Mesenchymal stem cell (in vitro differentiated cells and primary cell): ENCODE results near the gene MTFMT.

Experiments
- DNase-seq: peaks from one replicate; pipeline ENCODE4 v3.0.0-alpha.2; 2013
- H2AFZ ChIP-seq: one replicate; pipeline ENCODE4 v1.6.1; 2013; ENCODE audit warnings: low read depth, mild to moderate bottlenecking, control low read depth, inconsistent platforms, low read length, moderate library complexity
- H2AK5ac ChIP-seq: 2 replicates; pipeline ENCODE4 v1.6.1; 2013; ENCODE audit warnings: low read length, moderate library complexity, mild to moderate bottlenecking, inconsistent platforms; ENCODE audit not compliant: severe bottlenecking
- H2BK120ac ChIP-seq: one replicate; pipeline ENCODE4 v1.6.1; 2013; ENCODE audit warnings: low read depth, mild to moderate bottlenecking, inconsistent platforms, low read length, moderate library complexity
- H2BK12ac ChIP-seq, 2 experiments: one replicate each; pipeline ENCODE4 v1.6.1; 2013; ENCODE audit warnings: inconsistent platforms in 2 of 2, low read length in 2 of 2, mild to moderate bottlenecking in 2 of 2, moderate library complexity in 2 of 2, control low read depth in 1 of 2
- H2BK15ac ChIP-seq: one replicate; pipeline ENCODE4 v1.6.1; 2013; ENCODE audit warnings: mild to moderate bottlenecking, low read depth, inconsistent platforms; ENCODE audit not compliant: poor library complexity, severe bottlenecking
- H2BK5ac ChIP-seq: 2 replicates; pipeline ENCODE4 v1.6.1; 2013; ENCODE audit warnings: low read depth, mild to moderate bottlenecking, low read length, control low read depth, inconsistent platforms; ENCODE audit not compliant: poor library complexity, severe bottlenecking
- H3K14ac ChIP-seq, 2 experiments: one replicate each; pipeline ENCODE4 v1.6.1; 2013; ENCODE audit warnings: inconsistent platforms in 2 of 2, low read length in 2 of 2, control low read depth in 1 of 2, mild to moderate bottlenecking in 1 of 2, moderate library complexity in 1 of 2
- H3K18ac ChIP-seq, 2 experiments: one replicate each; pipeline ENCODE4 v1.6.1; 2013; ENCODE audit warnings: inconsistent platforms in 2 of 2, low read length in 2 of 2, control low read depth in 1 of 2, low read depth in 1 of 2, mild to moderate bottlenecking in 1 of 2
- H3K23ac ChIP-seq, 2 experiments: one replicate each; pipeline ENCODE4 v1.6.1; 2013; ENCODE audit warnings: inconsistent platforms in 2 of 2, low read length in 2 of 2, mild to moderate bottlenecking in 2 of 2, moderate library complexity in 2 of 2, control low read depth in 1 of 2
- H3K27ac ChIP-seq: 2 replicates; pipeline ENCODE4 v1.5.1; 2013; ENCODE audit warnings: mild to moderate bottlenecking, moderate library complexity, low read length, control low read depth, inconsistent platforms; ENCODE audit not compliant: poor library complexity, severe bottlenecking
- H3K27me3 ChIP-seq, 2 experiments: 2 replicates each; pipeline versions ENCODE4 v1.6.1 to v1.7.0; 2013; ENCODE audit warnings: low read length in 2 of 2, mild to moderate bottlenecking in 2 of 2, moderate library complexity in 2 of 2, control low read depth in 1 of 2, inconsistent platforms in 1 of 2; ENCODE audit not compliant: control insufficient read depth in 1 of 2, insufficient read depth in 1 of 2
- H3K36me3 ChIP-seq, 2 experiments: 2 replicates each; pipeline versions ENCODE4 v1.6.1 to v1.7.0; 2013; ENCODE audit warnings: low read length in 2 of 2, control low read depth in 1 of 2, inconsistent platforms in 1 of 2, low read depth in 1 of 2, mild to moderate bottlenecking in 1 of 2; ENCODE audit not compliant: insufficient read depth in 2 of 2, control insufficient read depth in 1 of 2
- H3K4ac ChIP-seq, 2 experiments: one replicate each; pipeline ENCODE4 v1.6.1; 2013; ENCODE audit warnings: inconsistent platforms in 2 of 2, low read length in 2 of 2, mild to moderate bottlenecking in 2 of 2, moderate library complexity in 2 of 2, control low read depth in 1 of 2, low read depth in 1 of 2
- H3K4me1 ChIP-seq: 2 replicates; pipeline ENCODE4 v1.6.1; 2013; ENCODE audit warnings: low read depth, low read length, control low read depth; ENCODE audit not compliant: control insufficient read depth, insufficient read depth
- H3K4me2 ChIP-seq: 2 replicates; pipeline ENCODE4 v1.6.1; 2013; ENCODE audit warnings: low read length, mild to moderate bottlenecking, inconsistent platforms; ENCODE audit not compliant: poor library complexity, severe bottlenecking
- H3K4me3 ChIP-seq, 2 experiments: 2 replicates each; pipeline versions ENCODE4 v1.5.1 to v1.7.0; 2013; ENCODE audit warnings: low read length in 2 of 2, mild to moderate bottlenecking in 2 of 2, control low read depth in 1 of 2, low read depth in 1 of 2; ENCODE audit not compliant: insufficient read depth in 1 of 2
- H3K79me1 ChIP-seq: replicated peaks from 2 replicates; pipeline ENCODE4 v1.6.1; 2013; ENCODE audit warnings: mild to moderate bottlenecking, control low read depth, low read length, inconsistent platforms; ENCODE audit not compliant: poor library complexity, severe bottlenecking
- H3K9ac ChIP-seq: 2 replicates; pipeline ENCODE4 v1.7.0; 2013; ENCODE audit warnings: mild to moderate bottlenecking, low read length, moderate library complexity
- H3K9me3 ChIP-seq: 2 replicates; pipeline ENCODE4 v1.7.0; 2013; ENCODE audit warnings: mild to moderate bottlenecking, low read length; ENCODE audit not compliant: control insufficient read depth
- H4K8ac ChIP-seq: one replicate; pipeline ENCODE4 v1.6.1; 2013; ENCODE audit warnings: inconsistent platforms, mild to moderate bottlenecking, low read length, moderate library complexity
- H4K91ac ChIP-seq: one replicate; pipeline ENCODE4 v1.6.1; 2013; ENCODE audit warnings: mild to moderate bottlenecking, low read length, inconsistent platforms
- WGBS: methylation state at CpG from one replicate; pipeline ENCODE4 v1.1.7; 2013; ENCODE audit warnings: mixed read lengths; 5-methylcytosine and 5-hydroxymethylcytosine counted together

The MTFMT gene

GRCh38 chr15:65072027-65072426, 42.6 kb upstream of the MTFMT start:
- Histone ChIP-seq H2BK12ac (peak overlapping the region; percentile 86 to 98), H3K36me3 (no peaks in the 10 kb centered on the region), H3K27me3 (peaks cover 12 to 53% of the 10 kb centered on the region in 2 experiments), H4K8ac (no peak overlapping the region), H3K4me2 (no peak overlapping the region), H3K4me1 (peaks cover 12% of the 10 kb centered on the region), H3K27ac (no peak overlapping the region), H3K18ac (peak overlapping the region; percentile 12 to 89), H2BK120ac (no peak overlapping the region), H3K23ac (no peak overlapping the region), H4K91ac (peak overlapping the region; percentile 79), H2BK5ac (no peak overlapping the region), H3K4ac (peak overlapping the region in 1 of 2 experiments; percentile 47), H2AK5ac (no peak overlapping the region), H3K9ac (no peak overlapping the region), H3K4me3 (no peak overlapping the region), H3K79me1 (no peaks in the 10 kb centered on the region), H2AFZ (no peak overlapping the region), H3K14ac (peak overlapping the region in 1 of 2 experiments; percentile 69), H2BK15ac (no peak overlapping the region), H3K9me3 (no peaks in the 10 kb centered on the region)
- 88% methylated on average over 1 of the region's 1 CpG for WGBS
- no peak for DNase-seq

GRCh38 chr15:65071381-65071811, 42.0 kb upstream of the MTFMT start:
- Histone ChIP-seq H2BK5ac (no peak overlapping the region), H3K4ac (peak overlapping the region in 1 of 2 experiments; percentile 75), H3K9me3 (no peaks in the 10 kb centered on the region), H3K14ac (peak overlapping the region in 1 of 2 experiments; percentile 56), H2BK12ac (peak overlapping the region; percentile 86 to 98), H3K27ac (no peak overlapping the region), H2BK120ac (peak overlapping the region; percentile 69), H3K4me3 (no peak overlapping the region), H3K4me1 (peaks cover 10% of the 10 kb centered on the region), H3K4me2 (no peak overlapping the region), H4K8ac (peak overlapping the region; percentile 81), H2AFZ (no peak overlapping the region), H3K27me3 (peaks cover 12 to 59% of the 10 kb centered on the region in 2 experiments), H3K79me1 (no peaks in the 10 kb centered on the region), H3K36me3 (no peaks in the 10 kb centered on the region), H3K18ac (peak overlapping the region; percentile 89 to 93), H3K9ac (no peak overlapping the region), H2AK5ac (no peak overlapping the region), H2BK15ac (peak overlapping the region; percentile 52), H4K91ac (peak overlapping the region; percentile 79), H3K23ac (peak overlapping the region in 1 of 2 experiments; percentile 19)
- 46% methylated on average over 5 of the region's 5 CpGs for WGBS
- DNase-seq, result no peak

- WGBS, result 91% methylated on average over 5 of the region's 5 CpGs
- peaks cover 25 to 71% of the 10 kb centered on the region in 2 experiments for H3K27me3 ChIP-seq
- no peaks in the 10 kb centered on the region for H3K9me3 ChIP-seq
- peaks cover 10% of the 10 kb centered on the region for H3K4me1 ChIP-seq
- H2BK15ac ChIP-seq, result no peak overlapping the region
- no peak overlapping the region for H3K23ac ChIP-seq
- H3K27ac ChIP-seq, result no peak overlapping the region
- no peak overlapping the region for H2BK5ac ChIP-seq
- no peak overlapping the region for H3K9ac ChIP-seq
- H2AK5ac ChIP-seq, result no peak overlapping the region
- no peak overlapping the region for H3K4me3 ChIP-seq
- no peaks in the 10 kb centered on the region for H3K79me1 ChIP-seq
- peak overlapping the region; percentile 45 to 49 for H2BK12ac ChIP-seq
- peak overlapping the region in 1 of 2 experiments; percentile 81 for H3K4ac ChIP-seq
- no peaks in the 10 kb centered on the region for H3K36me3 ChIP-seq
- H3K18ac ChIP-seq, result peak overlapping the region; percentile 52 to 81
- no peak overlapping the region for H3K14ac ChIP-seq
- no peak overlapping the region for H4K91ac ChIP-seq
- no peak for DNase-seq
- peak overlapping the region; percentile 1 for H4K8ac ChIP-seq
- H3K4me2 ChIP-seq, result no peak overlapping the region
- H2BK120ac ChIP-seq, result peak overlapping the region; percentile 93
- H2AFZ ChIP-seq, result no peak overlapping the region
Observed at GRCh38 chr15:65069779-65070546, 40.5 kb upstream of the MTFMT start.

- no peaks in the 10 kb centered on the region for H3K36me3 ChIP-seq
- H3K4me2 ChIP-seq, result no peak overlapping the region
- H2BK12ac ChIP-seq, result no peak overlapping the region
- no peak overlapping the region for H2BK15ac ChIP-seq
- H3K79me1 ChIP-seq, result no peaks in the 10 kb centered on the region
- H2BK5ac ChIP-seq, result no peak overlapping the region
- H2AFZ ChIP-seq, result no peak overlapping the region
- H2BK120ac ChIP-seq, result no peak overlapping the region
- peaks cover 10% of the 10 kb centered on the region for H3K4me1 ChIP-seq
- DNase-seq, result peak; percentile 99
- H3K14ac ChIP-seq, result no peak overlapping the region
- H3K27me3 ChIP-seq, result peaks cover 29 to 75% of the 10 kb centered on the region in 2 experiments
- 0% methylated on average over 1 of the region's 1 CpG for WGBS
- H3K9ac ChIP-seq, result no peak overlapping the region
- no peak overlapping the region for H4K91ac ChIP-seq
- H3K4me3 ChIP-seq, result no peak overlapping the region
- peak overlapping the region; percentile 97 for H4K8ac ChIP-seq
- no peak overlapping the region for H2AK5ac ChIP-seq
- H3K27ac ChIP-seq, result no peak overlapping the region
- H3K23ac ChIP-seq, result no peak overlapping the region
- H3K4ac ChIP-seq, result no peak overlapping the region
- H3K9me3 ChIP-seq, result no peaks in the 10 kb centered on the region
- H3K18ac ChIP-seq, result no peak overlapping the region
Observed at GRCh38 chr15:65069179-65069578, 39.7 kb upstream of the MTFMT start.
